ENCODE results near the gene KLHL6. TPM values are rescaled to one million over a fixed set of nuclear protein-coding genes. Genes with fewer than 3 reads are reported as not detected.

The KLHL6 gene
- total RNA-seq, 2 donors from 2014 or later, result 0.33 to 0.40 TPM

DNA sequence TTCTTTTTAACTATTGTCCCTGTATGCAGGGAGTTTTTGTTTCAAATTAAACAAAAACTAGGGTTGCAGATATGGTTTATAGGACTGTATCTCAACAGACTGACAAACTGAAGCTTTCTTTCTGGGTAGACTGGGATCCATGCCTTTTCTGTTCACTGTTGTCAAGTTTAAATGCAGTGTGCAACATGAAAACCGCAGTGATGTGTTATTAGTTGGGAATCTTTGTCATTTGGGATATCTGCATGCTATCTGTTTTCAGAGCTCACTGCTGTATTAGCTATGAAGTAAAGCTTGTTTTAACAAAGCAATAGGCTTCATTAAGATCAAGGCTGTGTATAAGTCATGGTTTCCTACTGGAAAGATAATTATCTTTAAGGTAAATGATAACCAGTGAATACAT lies 105.7 kb downstream of the KLHL6 start:
- 82 to 100% methylated on average over 1 of the region's 1 CpG for WGBS, 2 experiments (ENCODE audit: insufficient coverage in 1 of 2, insufficient read length in 1 of 2)
- Mint-ChIP-seq H3K27me3 (ENCODE audit: insufficient read depth) (no peaks in the 10 kb centered on the region), H3K27ac (no peak overlapping the region), H3K36me3 (ENCODE audit: low read depth) (peaks cover 44% of the 10 kb centered on the region), H3K9me3 (peaks cover 2% of the 10 kb centered on the region), H3K4me1 (peaks cover 13% of the 10 kb centered on the region), H3K4me3 (peak overlapping the region; percentile 100)
- Histone ChIP-seq H3K9ac (ENCODE audit: extremely low read depth, low read length, poor library complexity, severe bottlenecking) (peak overlapping the region; percentile 92), H3K4me3 (ENCODE audit: low read length) (peak overlapping the region; percentile 98), H3K9me3 (ENCODE audit: control insufficient read depth, low read length) (peaks cover 4% of the 10 kb centered on the region), H3K27ac (ENCODE audit: low read depth, low read length) (no peak overlapping the region), H3K36me3 (ENCODE audit: control insufficient read depth, insufficient read depth, low read length) (peaks cover 49% of the 10 kb centered on the region), H3K4me1 (ENCODE audit: control insufficient read depth, insufficient read depth, low read length) (no peaks in the 10 kb centered on the region), H3K27me3 (ENCODE audit: control insufficient read depth, insufficient read depth, low read length, poor library complexity, severe bottlenecking) (no peaks in the 10 kb centered on the region)
- no peak for DNase-seq
- TF ChIP-seq CTCF (conservative IDR thresholded peaks at IDR 0.05), result no peak

DNA sequence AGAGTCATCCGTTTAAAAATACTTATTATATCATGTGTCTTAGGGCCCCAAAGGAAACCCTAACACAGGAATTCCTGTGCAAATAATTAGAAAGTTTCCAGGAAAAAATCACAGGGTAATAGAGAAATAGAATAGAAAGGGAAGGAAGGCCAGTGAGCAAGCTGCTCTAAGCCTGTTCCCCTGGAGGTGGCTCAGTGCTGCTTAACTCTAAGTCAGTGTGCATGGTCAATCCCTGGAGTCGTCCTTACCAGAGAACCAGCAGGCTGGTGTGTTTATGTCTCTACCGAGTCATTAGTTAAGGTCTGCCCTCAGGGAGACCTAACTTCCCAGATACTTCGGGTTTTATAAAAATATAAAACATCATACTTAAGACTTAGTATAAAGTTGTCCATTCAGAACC lies 106.1 kb downstream of the KLHL6 start:
- Histone ChIP-seq H3K27ac (ENCODE audit: low read depth, low read length) (no peak overlapping the region), H3K4me3 (ENCODE audit: low read length) (peak overlapping the region; percentile 98), H3K9me3 (ENCODE audit: control insufficient read depth, low read length) (peaks cover 8% of the 10 kb centered on the region), H3K9ac (ENCODE audit: extremely low read depth, low read length, poor library complexity, severe bottlenecking) (peak overlapping the region; percentile 92), H3K36me3 (ENCODE audit: control insufficient read depth, insufficient read depth, low read length) (peaks cover 45% of the 10 kb centered on the region), H3K4me1 (ENCODE audit: control insufficient read depth, insufficient read depth, low read length) (no peaks in the 10 kb centered on the region), H3K27me3 (ENCODE audit: control insufficient read depth, insufficient read depth, low read length, poor library complexity, severe bottlenecking) (no peaks in the 10 kb centered on the region)
- no peak for DNase-seq
- Mint-ChIP-seq H3K4me3 (peak overlapping the region; percentile 100), H3K36me3 (ENCODE audit: low read depth) (peaks cover 42% of the 10 kb centered on the region), H3K27me3 (ENCODE audit: insufficient read depth) (no peaks in the 10 kb centered on the region), H3K9me3 (peaks cover 5% of the 10 kb centered on the region), H3K4me1 (peaks cover 13% of the 10 kb centered on the region), H3K27ac (no peak overlapping the region)
- WGBS, 2 experiments (ENCODE audit: insufficient coverage in 1 of 2, insufficient read length in 1 of 2), result 75% methylated on average over 3 of the region's 4 CpGs; no CpG with 5 or more reads in 1 of the 2 experiments
- peak; percentile 58 for TF ChIP-seq CTCF (conservative IDR thresholded peaks at IDR 0.05)

GRCh38 chr3:183448369-183449128 lies 107.0 kb downstream of the KLHL6 start:
- H3K9me3 ChIP-seq (ENCODE audit: control insufficient read depth, low read length), result peaks cover 17% of the 10 kb centered on the region
- Mint-ChIP-seq H3K9me3 (peaks cover 14% of the 10 kb centered on the region), H3K36me3 (ENCODE audit: low read depth) (peaks cover 35% of the 10 kb centered on the region), H3K4me1 (peaks cover 13% of the 10 kb centered on the region), H3K27ac (peak overlapping the region; percentile 70), H3K27me3 (ENCODE audit: insufficient read depth) (no peaks in the 10 kb centered on the region), H3K4me3 (peak overlapping the region; percentile 100)
- H3K4me1 ChIP-seq (ENCODE audit: control insufficient read depth, insufficient read depth, low read length), result no peaks in the 10 kb centered on the region
- TF ChIP-seq CTCF (conservative IDR thresholded peaks at IDR 0.05), result no peak
- H3K27me3 ChIP-seq (ENCODE audit: control insufficient read depth, insufficient read depth, low read length, poor library complexity, severe bottlenecking), result no peaks in the 10 kb centered on the region
- H3K27ac ChIP-seq (ENCODE audit: low read depth, low read length), result no peak overlapping the region
- peak overlapping the region; percentile 98 for H3K4me3 ChIP-seq (ENCODE audit: low read length)
- H3K9ac ChIP-seq (ENCODE audit: extremely low read depth, low read length, poor library complexity, severe bottlenecking), result peak overlapping the region; percentile 92
- no peak for DNase-seq
- WGBS, 2 experiments (ENCODE audit: insufficient coverage in 1 of 2, insufficient read length in 1 of 2), result 53 to 100% methylated on average over 1 to 3 of the region's 3 CpGs
- peaks cover 36% of the 10 kb centered on the region for H3K36me3 ChIP-seq (ENCODE audit: control insufficient read depth, insufficient read depth, low read length)
